GM04504 (cell line): ENCODE data around the gene MAPK11.

Source experiments
- DNase-seq: peaks from one replicate; pipeline ENCODE4 v3.0.0-alpha.2; 2012; ENCODE audit warnings: low read depth

The MAPK11 gene

GRCh38 chr22:50269970-50270665, at the start of gene MAPK11:
Gene MAPK11 (minus strand): TSS chr22:50270380. CDS start chr22:50270292, 88 bp downstream.
- no peak for DNase-seq

GRCh38 chr22:50319503-50319951, 49.3 kb upstream of the MAPK11 start:
- no peak for DNase-seq

GRCh38 chr22:50318698-50319411, 48.7 kb upstream of the MAPK11 start:
- no peak for DNase-seq

GRCh38 chr22:50318356-50318697, 48.1 kb upstream of the MAPK11 start:
- no peak for DNase-seq

GRCh38 chr22:50317674-50318073, 47.5 kb upstream of the MAPK11 start:
- no peak for DNase-seq

GRCh38 chr22:50317178-50317577, 47.0 kb upstream of the MAPK11 start:
- DNase-seq, result no peak

GRCh38 chr22:50316114-50317065, 46.2 kb upstream of the MAPK11 start:
- DNase-seq, result no peak

GRCh38 chr22:50315289-50316113, 45.3 kb upstream of the MAPK11 start:
- DNase-seq, result no peak

GRCh38 chr22:50314455-50315288, 44.5 kb upstream of the MAPK11 start:
- no peak for DNase-seq

GRCh38 chr22:50314081-50314454, 43.9 kb upstream of the MAPK11 start:
- DNase-seq, result no peak

- no peak for DNase-seq
Measured at GRCh38 chr22:50313600-50313999, 43.4 kb upstream of the MAPK11 start.

- DNase-seq, result no peak
Measured at GRCh38 chr22:50313021-50313420, 42.8 kb upstream of the MAPK11 start.

GRCh38 chr22:50312371-50312770, 42.2 kb upstream of the MAPK11 start:
- no peak for DNase-seq

GRCh38 chr22:50311606-50312351, 41.6 kb upstream of the MAPK11 start:
- DNase-seq, result no peak

- no peak for DNase-seq
Measured at GRCh38 chr22:50310949-50311444, 40.8 kb upstream of the MAPK11 start.

GRCh38 chr22:50310031-50310722, 40.0 kb upstream of the MAPK11 start:
- DNase-seq, result no peak

GRCh38 chr22:50309601-50309991, 39.4 kb upstream of the MAPK11 start:
- no peak for DNase-seq

GRCh38 chr22:50308986-50309600, 38.9 kb upstream of the MAPK11 start:
- no peak for DNase-seq

GRCh38 chr22:50308597-50308935, 38.4 kb upstream of the MAPK11 start:
- DNase-seq, result peak; percentile 58
